Motor neuron (in vitro differentiated cells): ENCODE measurements around the gene CLDN20. TPM values are rescaled to one million over a fixed set of nuclear protein-coding genes. Genes with fewer than 3 reads are reported as not detected.

Experiments used
- total RNA-seq, 8 experiments: library from RNA; unstranded; fragments of 300-600 nt; gene quantifications; 2 replicates each; pipeline versions ENCODE4 v1.2.3 to v1.2.4, GENCODE V29; 2022

Gene CLDN20
- total RNA-seq, 8 experiments from 2014 or later, result 0.76 to 10.4 (median 1.9) TPM

Other genes starting within 250 kb of the CLDN20 start
- gene TFB1M, start 50.5 kb downstream of the CLDN20 start, total RNA-seq, result 10 to 100 TPM; 14.6 to 38.9 (median 21.0) TPM
- gene NOX3, start 191.8 kb downstream of the CLDN20 start, total RNA-seq, result not detected